ENCODE data around the gene NKPD1. TPM values are rescaled to one million over a fixed set of nuclear protein-coding genes. Genes with fewer than 3 reads are reported as not detected.

Gene NKPD1
- total and polyA plus RNA-seq, 10 of the 15 experiments (the other 5 are each of a cell fraction or from before 2014, with no cell fraction given), result 0.05 to 0.18 (median 0.06) TPM; not detected in 7

DNA sequence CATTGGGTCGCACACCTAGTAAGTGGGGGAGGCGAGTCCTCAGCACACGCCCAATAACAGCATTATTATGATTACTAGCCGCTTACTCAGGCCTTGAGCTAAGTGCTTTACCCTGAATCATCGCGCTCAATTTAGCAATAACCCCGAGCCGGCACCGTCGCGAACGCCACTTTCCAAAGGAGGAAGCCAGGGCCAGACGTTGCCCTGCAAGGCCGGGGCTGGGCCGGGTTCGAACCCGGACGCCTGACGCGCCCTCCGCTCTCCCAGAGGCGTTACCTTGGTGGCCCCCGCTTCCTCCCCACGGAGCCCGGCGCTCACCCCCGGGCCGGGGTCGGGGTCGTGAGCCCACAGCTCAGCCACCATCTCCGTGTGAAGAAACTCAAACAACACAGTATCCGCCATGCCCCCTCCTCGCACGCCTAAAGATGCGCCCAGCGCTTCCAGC is 17.1 kb upstream of the NKPD1 start, which contains the start of gene TRAPPC6A (continued):
- TF ChIP-seq ZNF592 (IDR thresholded peaks at IDR 0.05), result no peak
- no peak for TF ChIP-seq ZBTB4 (CRISPR knock-in tag; IDR thresholded peaks at IDR 0.05)
- TF ChIP-seq ATF2 (IDR thresholded peaks at IDR 0.05; ENCODE audit: low read length), result no peak
- no peak for TF ChIP-seq CHD1 (IDR thresholded peaks at IDR 0.05; ENCODE audit: low read depth, low read length)
- no peak for TF ChIP-seq CBFB (IDR thresholded peaks at IDR 0.05; ENCODE audit: low read depth)
- TF ChIP-seq, protein P1, sequence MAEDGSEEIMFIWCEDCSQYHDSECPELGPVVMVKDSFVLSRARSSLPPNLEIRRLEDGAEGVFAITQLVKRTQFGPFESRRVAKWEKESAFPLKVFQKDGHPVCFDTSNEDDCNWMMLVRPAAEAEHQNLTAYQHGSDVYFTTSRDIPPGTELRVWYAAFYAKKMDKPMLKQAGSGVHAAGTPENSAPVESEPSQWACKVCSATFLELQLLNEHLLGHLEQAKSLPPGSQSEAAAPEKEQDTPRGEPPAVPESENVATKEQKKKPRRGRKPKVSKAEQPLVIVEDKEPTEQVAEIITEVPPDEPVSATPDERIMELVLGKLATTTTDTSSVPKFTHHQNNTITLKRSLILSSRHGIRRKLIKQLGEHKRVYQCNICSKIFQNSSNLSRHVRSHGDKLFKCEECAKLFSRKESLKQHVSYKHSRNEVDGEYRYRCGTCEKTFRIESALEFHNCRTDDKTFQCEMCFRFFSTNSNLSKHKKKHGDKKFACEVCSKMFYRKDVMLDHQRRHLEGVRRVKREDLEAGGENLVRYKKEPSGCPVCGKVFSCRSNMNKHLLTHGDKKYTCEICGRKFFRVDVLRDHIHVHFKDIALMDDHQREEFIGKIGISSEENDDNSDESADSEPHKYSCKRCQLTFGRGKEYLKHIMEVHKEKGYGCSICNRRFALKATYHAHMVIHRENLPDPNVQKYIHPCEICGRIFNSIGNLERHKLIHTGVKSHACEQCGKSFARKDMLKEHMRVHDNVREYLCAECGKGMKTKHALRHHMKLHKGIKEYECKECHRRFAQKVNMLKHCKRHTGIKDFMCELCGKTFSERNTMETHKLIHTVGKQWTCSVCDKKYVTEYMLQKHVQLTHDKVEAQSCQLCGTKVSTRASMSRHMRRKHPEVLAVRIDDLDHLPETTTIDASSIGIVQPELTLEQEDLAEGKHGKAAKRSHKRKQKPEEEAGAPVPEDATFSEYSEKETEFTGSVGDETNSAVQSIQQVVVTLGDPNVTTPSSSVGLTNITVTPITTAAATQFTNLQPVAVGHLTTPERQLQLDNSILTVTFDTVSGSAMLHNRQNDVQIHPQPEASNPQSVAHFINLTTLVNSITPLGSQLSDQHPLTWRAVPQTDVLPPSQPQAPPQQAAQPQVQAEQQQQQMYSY (CRISPR knock-in tag; IDR thresholded peaks at IDR 0.05), result no peak
- peak; percentile 78; the same call in 1 of the 2 replicates for TF ChIP-seq LARP7 (IDR thresholded peaks at IDR 0.05)
- no peak for TF ChIP-seq SUPT20H (IDR thresholded peaks at IDR 0.05; ENCODE audit: borderline replicate concordance, control insufficient read depth, low read depth, low read length)
- peak; percentile 55; the same call in 1 of the 2 replicates for TF ChIP-seq BACH1 (IDR thresholded peaks at IDR 0.05; ENCODE audit: borderline replicate concordance)
- no peak for TF ChIP-seq GABPA (IDR thresholded peaks at IDR 0.05; ENCODE audit: low read depth)
- no peak for TF ChIP-seq NR2C1 (IDR thresholded peaks at IDR 0.05)
- TF ChIP-seq, protein P2, sequence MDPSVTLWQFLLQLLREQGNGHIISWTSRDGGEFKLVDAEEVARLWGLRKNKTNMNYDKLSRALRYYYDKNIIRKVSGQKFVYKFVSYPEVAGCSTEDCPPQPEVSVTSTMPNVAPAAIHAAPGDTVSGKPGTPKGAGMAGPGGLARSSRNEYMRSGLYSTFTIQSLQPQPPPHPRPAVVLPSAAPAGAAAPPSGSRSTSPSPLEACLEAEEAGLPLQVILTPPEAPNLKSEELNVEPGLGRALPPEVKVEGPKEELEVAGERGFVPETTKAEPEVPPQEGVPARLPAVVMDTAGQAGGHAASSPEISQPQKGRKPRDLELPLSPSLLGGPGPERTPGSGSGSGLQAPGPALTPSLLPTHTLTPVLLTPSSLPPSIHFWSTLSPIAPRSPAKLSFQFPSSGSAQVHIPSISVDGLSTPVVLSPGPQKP (IDR thresholded peaks at IDR 0.05; ENCODE audit: low read depth, low read length), result no peak
- TF ChIP-seq, protein P3, sequence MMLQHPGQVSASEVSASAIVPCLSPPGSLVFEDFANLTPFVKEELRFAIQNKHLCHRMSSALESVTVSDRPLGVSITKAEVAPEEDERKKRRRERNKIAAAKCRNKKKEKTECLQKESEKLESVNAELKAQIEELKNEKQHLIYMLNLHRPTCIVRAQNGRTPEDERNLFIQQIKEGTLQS (IDR thresholded peaks at IDR 0.05; ENCODE audit: borderline replicate concordance, extremely low read depth, low read depth, low read length), result no peak
- TF ChIP-seq RUNX3 (IDR thresholded peaks at IDR 0.05; ENCODE audit: low read length), result no peak
